Limb (tissue), 2 donors: ENCODE measurements around the gene ARHGEF25.
A peak's percentile ranks its signal among the peaks of the same experiment; 100 is the strongest.
"Not testable (repeated sequence)": the region's sequence is repeated elsewhere in the genome, so short reads cannot be mapped to it uniquely, and the experiment has no call there.

Experiments
- DNase-seq, 2 donors: peaks; one replicate each; pipeline ENCODE4 v3.0.0-alpha.2; 2016; ENCODE audit errors: extremely low spot score in 2 of 2

The ARHGEF25 gene

GRCh38 chr12:57609101-57609780 lies 2.0 kb upstream of the ARHGEF25 start:
- peak in 1 of 2 donors; percentile 23 for DNase-seq

- peak in 1 of 2 donors; percentile 32 for DNase-seq
These were observed 1.3 kb upstream of the ARHGEF25 start for GRCh38 chr12:57609781-57610553.

- no peak for DNase-seq
These were observed 604 bp upstream of the ARHGEF25 start for GRCh38 chr12:57610554-57611107.

GRCh38 chr12:57611827-57612710 lies 834 bp downstream of the ARHGEF25 start:
- no peak for DNase-seq

- no peak for DNase-seq
These were observed 1.6 kb downstream of the ARHGEF25 start for GRCh38 chr12:57612711-57613426.

GRCh38 chr12:57613427-57614109 lies 2.3 kb downstream of the ARHGEF25 start:
- DNase-seq, result no peak

- no peak for DNase-seq
These were observed 3.1 kb downstream of the ARHGEF25 start for GRCh38 chr12:57614178-57614947.

GRCh38 chr12:57614948-57615500 lies 3.8 kb downstream of the ARHGEF25 start:
- no peak for DNase-seq

- no peak for DNase-seq
These were observed 4.4 kb downstream of the ARHGEF25 start for GRCh38 chr12:57615637-57616036.

- DNase-seq, result no peak
These were observed 5.3 kb downstream of the ARHGEF25 start for GRCh38 chr12:57616383-57617101.

- no peak for DNase-seq
These were observed 6.7 kb downstream of the ARHGEF25 start for GRCh38 chr12:57617942-57618341.

GRCh38 chr12:57618431-57618830 lies 7.2 kb downstream of the ARHGEF25 start:
- DNase-seq, result not testable (repeated sequence)

GRCh38 chr12:57618966-57619433 lies 7.8 kb downstream of the ARHGEF25 start:
- no peak for DNase-seq

GRCh38 chr12:57619434-57620244 lies 8.4 kb downstream of the ARHGEF25 start:
- DNase-seq, result no peak

GRCh38 chr12:57620245-57620935 lies 9.2 kb downstream of the ARHGEF25 start:
- no peak for DNase-seq

GRCh38 chr12:57620936-57621496 lies 9.8 kb downstream of the ARHGEF25 start:
- DNase-seq, result no peak
